Gastroesophageal sphincter (tissue), 4 donors: ENCODE results near the gene C8A. TPM values are rescaled to one million over a fixed set of nuclear protein-coding genes. Genes with fewer than 3 reads are reported as not detected.

ENCODE experiments used
- ATAC-seq: fragments of 150-250 bp; one replicate; pipeline ENCODE4 v1.9.1; 2016; ENCODE audit warnings: mild to moderate bottlenecking, moderate library complexity
- H3K27ac ChIP-seq, 4 donors: fragments of 200-600 bp; sonication (generic) in 3 of 4; 1 replicate in 3 of 4; 2 replicates in 1 of 4; pipeline ENCODE4 v1.5.1; 2016 to 2019
- H3K27me3 ChIP-seq: fragments of 200-600 bp; sonication (generic); one replicate; pipeline ENCODE4 v1.5.1; 2019
- H3K36me3 ChIP-seq, 2 donors: fragments of 200-600 bp; sonication (generic); one replicate each; pipeline ENCODE4 v1.5.1; 2019; ENCODE audit warnings: control low read depth in 1 of 2
- H3K4me1 ChIP-seq, 3 donors: fragments of 200-600 bp; sonication (generic); 1 replicate in 2 of 3; 2 replicates in 1 of 3; pipeline ENCODE4 v1.5.1; 2016 to 2019; ENCODE audit warnings: control low read depth in 2 of 3
- H3K4me3 ChIP-seq, 2 donors: fragments of 200-600 bp; sonication (generic); one replicate each; pipeline ENCODE4 v1.5.1; 2019; ENCODE audit warnings: mild to moderate bottlenecking in 1 of 2, moderate library complexity in 1 of 2
- H3K9me3 ChIP-seq, 3 donors: fragments of 200-600 bp; sonication (generic); one replicate each; pipeline ENCODE4 v1.5.1; 2017 to 2019; ENCODE audit warnings: control low read depth in 2 of 3
- CTCF ChIP-seq, 4 experiments: fragments of 200-600 bp in 2 of 4; fragments of 450-650 bp in 2 of 4; sonication (generic) in 1 of 4; IDR thresholded peaks; one replicate each; pipeline ENCODE4 v1.5.1; 2017 to 2019; ENCODE audit warnings: antibody characterized with exemption in 4 of 4, mild to moderate bottlenecking in 2 of 4, moderate library complexity in 2 of 4
- EP300 ChIP-seq: sonication (generic); formaldehyde crosslinking; IDR thresholded peaks from one replicate; pipeline ENCODE4 v1.6.1; 2017; ENCODE audit warnings: antibody characterized with exemption, mild to moderate bottlenecking
- POLR2A ChIP-seq, 2 donors: fragments of 450-650 bp; IDR thresholded peaks; one replicate each; pipeline ENCODE4 v1.6.1; 2017; ENCODE audit warnings: antibody characterized with exemption in 2 of 2, mild to moderate bottlenecking in 2 of 2, moderate library complexity in 1 of 2
- POLR2AphosphoS5 ChIP-seq: sonication (generic); formaldehyde crosslinking; IDR thresholded peaks from one replicate; pipeline ENCODE4 v1.6.1; 2017; ENCODE audit warnings: antibody characterized with exemption
- WGBS, 2 donors: methylation state at CpG; one replicate each; pipeline ENCODE4 v1.1.5; 2018; ENCODE audit warnings: low coverage in 1 of 2; 5-methylcytosine and 5-hydroxymethylcytosine counted together
- total RNA-seq, 4 donors: library from RNA; depleted of rRNA; stranded (reverse); fragments of >200 nt; gene quantifications; one replicate each; pipeline ENCODE4 v1.1.0, GENCODE V29; 2016

C8A gene
- total RNA-seq, 4 donors from 2014 or later, result not detected

- Histone ChIP-seq H3K36me3 (no peaks in the 10 kb centered on the region), H3K9me3 (no peaks in the 10 kb centered on the region), H3K27me3 (peaks cover 8% of the 10 kb centered on the region), H3K27ac (no peak overlapping the region), H3K4me1 (no peaks in the 10 kb centered on the region), H3K4me3 (no peak overlapping the region)
- TF ChIP-seq EP300 (no peak), CTCF (IDR thresholded peaks at IDR 0.05) (no peak), POLR2AphosphoS5 (no peak), POLR2A (IDR thresholded peaks at IDR 0.05) (no peak)
- no peak for ATAC-seq
- WGBS, 2 donors, result 20 to 70% methylated on average over 1 to 2 of the region's 2 CpGs
Observed at GRCh38 chr1:56864430-56864829, 9.8 kb downstream of the C8A start.

GRCh38 chr1:56866656-56867055, 12.1 kb downstream of the C8A start:
- Histone ChIP-seq H3K27me3 (peaks cover 8% of the 10 kb centered on the region), H3K4me3 (no peak overlapping the region), H3K27ac (no peak overlapping the region), H3K36me3 (no peaks in the 10 kb centered on the region), H3K4me1 (no peaks in the 10 kb centered on the region), H3K9me3 (no peaks in the 10 kb centered on the region)
- ATAC-seq, result no peak
- 60 to 86% methylated on average over 2 of the region's 2 CpGs for WGBS, 2 donors
- no peak for TF ChIP-seq CTCF (IDR thresholded peaks at IDR 0.05)
- no peak for TF ChIP-seq POLR2AphosphoS5
- no peak for TF ChIP-seq POLR2A (IDR thresholded peaks at IDR 0.05)
- no peak for TF ChIP-seq EP300

GRCh38 chr1:56867491-56867890, 12.9 kb downstream of the C8A start:
- Histone ChIP-seq H3K4me3 (no peak overlapping the region), H3K36me3 (no peaks in the 10 kb centered on the region), H3K4me1 (no peaks in the 10 kb centered on the region), H3K27me3 (peaks cover 8% of the 10 kb centered on the region), H3K9me3 (no peaks in the 10 kb centered on the region), H3K27ac (no peak overlapping the region)
- no peak for ATAC-seq
- 86 to 88% methylated on average over 1 to 5 of the region's 5 CpGs for WGBS, 2 donors
- TF ChIP-seq CTCF (IDR thresholded peaks at IDR 0.05), result no peak
- no peak for TF ChIP-seq POLR2AphosphoS5
- TF ChIP-seq EP300, result no peak
- no peak for TF ChIP-seq POLR2A (IDR thresholded peaks at IDR 0.05)

GRCh38 chr1:56868761-56869160, 14.2 kb downstream of the C8A start:
- Histone ChIP-seq H3K36me3 (no peaks in the 10 kb centered on the region), H3K27ac (no peak overlapping the region), H3K4me3 (no peak overlapping the region), H3K4me1 (no peaks in the 10 kb centered on the region), H3K9me3 (no peaks in the 10 kb centered on the region), H3K27me3 (peaks cover 8% of the 10 kb centered on the region)
- no peak for ATAC-seq
- TF ChIP-seq EP300, result no peak
- TF ChIP-seq POLR2AphosphoS5, result no peak
- no peak for TF ChIP-seq CTCF (IDR thresholded peaks at IDR 0.05)
- WGBS, 2 donors, result 61 to 75% methylated on average over 2 of the region's 2 CpGs

GRCh38 chr1:56872597-56872996, 18.0 kb downstream of the C8A start:
- no peaks in the 10 kb centered on the region for H3K9me3 ChIP-seq
- ATAC-seq, result no peak
- H3K27ac ChIP-seq, result no peak overlapping the region
- peaks cover 8% of the 10 kb centered on the region for H3K27me3 ChIP-seq
- H3K4me3 ChIP-seq, result no peak overlapping the region
- TF ChIP-seq CTCF (IDR thresholded peaks at IDR 0.05) (no peak), POLR2A (IDR thresholded peaks at IDR 0.05) (no peak), EP300 (no peak), POLR2AphosphoS5 (no peak)
- H3K36me3 ChIP-seq, result no peaks in the 10 kb centered on the region
- no peaks in the 10 kb centered on the region for H3K4me1 ChIP-seq
